Endothelial cell (in vitro differentiated cells): ENCODE data around the gene DCTPP1. TPM values are rescaled to one million over a fixed set of nuclear protein-coding genes. Genes with fewer than 3 reads are reported as not detected.

ENCODE experiments used
- DNase-seq: peaks from one replicate; pipeline ENCODE4 v3.0.0; 2021; ENCODE audit warnings: low spot score
- H3K27ac Mint-ChIP-seq: one replicate; pipeline ENCODE4 v1.8.0; 2021; ENCODE audit warnings: mixed read lengths, inconsistent platforms; ENCODE audit not compliant: unreplicated experiment
- H3K27me3 Mint-ChIP-seq: one replicate; pipeline ENCODE4 v1.8.0; 2021; ENCODE audit warnings: mild to moderate bottlenecking, moderate library complexity, mixed read lengths, inconsistent platforms; ENCODE audit not compliant: unreplicated experiment
- H3K36me3 Mint-ChIP-seq: one replicate; pipeline ENCODE4 v1.8.0; 2021; ENCODE audit warnings: mild to moderate bottlenecking, low read depth, mixed read lengths, inconsistent platforms; ENCODE audit not compliant: unreplicated experiment
- H3K4me1 Mint-ChIP-seq: one replicate; pipeline ENCODE4 v1.8.0; 2021; ENCODE audit warnings: mild to moderate bottlenecking, mixed read lengths, inconsistent platforms; ENCODE audit not compliant: unreplicated experiment
- H3K4me3 Mint-ChIP-seq: one replicate; pipeline ENCODE4 v1.8.0; 2021; ENCODE audit warnings: mild to moderate bottlenecking, mixed read lengths, inconsistent platforms; ENCODE audit not compliant: unreplicated experiment
- H3K9me3 Mint-ChIP-seq: one replicate; pipeline ENCODE4 v1.8.0; 2021; ENCODE audit warnings: mixed read lengths, inconsistent platforms; ENCODE audit not compliant: unreplicated experiment
- CTCF ChIP-seq: fragments of 200-600 bp; sonication (generic); IDR thresholded peaks from one replicate; pipeline ENCODE4 v1.5.0; 2021; ENCODE audit warnings: antibody characterized with exemption; ENCODE audit not compliant: unreplicated experiment
- total RNA-seq: library from RNA; stranded (reverse); fragmentation: NEBNext Ultra II Directional; extraction: Animal tissue kit (Norgen Biotek cat#: 25700); gene quantifications from one replicate; pipeline ENCODE4 v1.2.1, GENCODE V29; 2021; ENCODE audit not compliant: unreplicated experiment

Gene DCTPP1
- total RNA-seq, 1 donor from 2014 or later = 61.1 TPM

- Mint-ChIP-seq H3K9me3 (no peaks in the 10 kb centered on the region), H3K27me3 (no peaks in the 10 kb centered on the region), H3K27ac (no peak overlapping the region), H3K36me3 (no peaks in the 10 kb centered on the region), H3K4me3 (no peak overlapping the region), H3K4me1 (no peaks in the 10 kb centered on the region)
- no peak for DNase-seq
- no peak for TF ChIP-seq CTCF
These were observed 44.2 kb upstream of the DCTPP1 start for GRCh38 chr16:30474074-30474452.

DNA sequence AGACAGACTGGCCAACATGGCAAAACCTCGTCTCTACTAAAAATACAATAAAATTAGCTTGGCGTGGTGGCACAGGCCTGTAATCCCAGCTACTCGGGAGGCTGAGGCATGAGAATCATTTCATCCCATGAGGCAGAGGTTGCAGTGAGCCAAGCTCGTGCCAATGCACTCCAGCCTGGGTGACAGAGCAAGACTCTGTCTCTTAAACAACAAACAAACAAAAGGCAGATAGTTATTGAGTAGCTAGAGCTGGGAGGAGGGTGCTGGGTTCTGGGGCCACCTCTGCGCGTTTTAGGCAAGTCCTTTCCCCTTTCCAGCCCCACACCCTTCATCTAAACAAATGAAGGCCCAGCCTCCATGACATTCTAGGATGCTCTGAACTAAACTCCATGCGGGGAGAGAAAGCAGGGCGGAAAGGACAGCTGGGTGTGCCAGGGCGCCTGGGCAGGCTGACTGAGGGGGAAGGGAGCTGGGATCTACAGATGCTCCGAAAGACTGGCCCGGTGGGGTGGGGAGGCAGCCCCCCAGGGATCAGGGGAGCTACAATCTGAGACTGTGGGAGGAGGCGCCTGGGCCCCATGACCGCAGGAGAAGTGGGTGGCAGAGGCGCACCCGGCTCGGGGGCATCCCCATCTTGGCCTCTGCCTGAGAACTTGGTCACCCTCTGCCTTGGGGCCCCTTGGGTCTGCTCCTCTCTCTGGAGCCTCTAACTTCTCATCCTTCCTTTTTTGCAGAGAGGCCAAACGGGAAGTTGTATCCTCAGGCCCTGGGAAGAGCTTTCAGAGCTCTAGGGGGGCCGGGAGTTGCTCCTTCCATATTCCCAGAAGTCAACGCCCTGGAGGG lies 43.6 kb upstream of the DCTPP1 start:
- H3K4me3 Mint-ChIP-seq = no peak overlapping the region
- no peak for DNase-seq
- no peaks in the 10 kb centered on the region for H3K27me3 Mint-ChIP-seq
- TF ChIP-seq CTCF = no peak
- H3K27ac Mint-ChIP-seq = no peak overlapping the region
- no peaks in the 10 kb centered on the region for H3K36me3 Mint-ChIP-seq
- H3K9me3 Mint-ChIP-seq = no peaks in the 10 kb centered on the region
- no peaks in the 10 kb centered on the region for H3K4me1 Mint-ChIP-seq

DNA sequence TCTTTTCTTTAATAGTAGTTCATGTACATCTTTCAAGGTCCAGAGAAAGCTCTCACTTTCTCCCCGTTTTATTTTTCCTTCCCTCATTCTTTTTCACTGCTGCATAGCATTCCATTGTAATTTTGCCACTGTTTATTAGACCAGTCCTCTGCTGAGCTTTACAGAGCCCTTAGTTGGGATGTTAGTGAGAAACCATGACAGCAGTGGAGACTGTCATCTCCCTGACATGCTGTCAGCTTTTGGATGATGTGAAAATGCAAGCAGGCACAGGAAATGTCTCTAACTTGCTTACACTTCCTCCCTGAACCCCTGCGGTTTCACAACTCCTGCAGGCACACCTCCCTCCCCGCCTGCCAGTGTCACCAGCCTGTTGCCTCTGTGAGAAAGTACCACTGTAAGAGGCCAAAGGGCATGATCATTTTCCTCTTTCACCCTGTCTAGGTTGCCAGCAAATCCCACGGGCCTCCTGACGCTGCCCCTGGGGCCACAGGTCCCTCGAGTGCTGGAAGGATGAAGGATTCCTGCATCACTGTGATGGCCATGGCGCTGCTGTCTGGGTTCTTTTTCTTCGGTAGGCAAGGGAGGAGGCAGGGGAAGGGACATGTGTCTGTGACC lies 42.6 kb upstream of the DCTPP1 start, which contains the start of gene ITGAL:
ITGAL (plus strand) TSS at position 415 of the 615 bp plus-strand sequence; CDS start at position 511, 96 bp downstream.
- Mint-ChIP-seq H3K9me3 (no peaks in the 10 kb centered on the region), H3K27me3 (no peaks in the 10 kb centered on the region), H3K27ac (no peak within 1 kb of the TSS), H3K36me3 (no peaks in the 10 kb centered on the region), H3K4me1 (no peaks in the 10 kb centered on the region), H3K4me3 (no peak within 1 kb of the TSS)
- DNase-seq = no peak
- no peak for TF ChIP-seq CTCF

GRCh38 chr16:30470632-30470995 lies 40.8 kb upstream of the DCTPP1 start:
- H3K36me3 Mint-ChIP-seq = no peaks in the 10 kb centered on the region
- no peak for TF ChIP-seq CTCF
- no peak for DNase-seq
- H3K4me1 Mint-ChIP-seq = no peaks in the 10 kb centered on the region
- no peak overlapping the region for H3K27ac Mint-ChIP-seq
- H3K9me3 Mint-ChIP-seq = no peaks in the 10 kb centered on the region
- H3K27me3 Mint-ChIP-seq = no peaks in the 10 kb centered on the region
- no peak overlapping the region for H3K4me3 Mint-ChIP-seq

GRCh38 chr16:30470170-30470512 lies 40.3 kb upstream of the DCTPP1 start:
- TF ChIP-seq CTCF = no peak
- Mint-ChIP-seq H3K4me3 (no peak overlapping the region), H3K9me3 (no peaks in the 10 kb centered on the region), H3K4me1 (no peaks in the 10 kb centered on the region), H3K27ac (no peak overlapping the region), H3K27me3 (no peaks in the 10 kb centered on the region), H3K36me3 (no peaks in the 10 kb centered on the region)
- no peak for DNase-seq
